Measurements from ENCODE around the gene PDE3B. TPM values are rescaled to one million over a fixed set of nuclear protein-coding genes. Genes with fewer than 3 reads are reported as not detected.

The PDE3B gene
- total and polyA plus RNA-seq, 9 of the 15 experiments (the other 6 are each of a cell fraction or from before 2014, with no cell fraction given): 2.3 to 22.5 (median 12.2) TPM

DNA sequence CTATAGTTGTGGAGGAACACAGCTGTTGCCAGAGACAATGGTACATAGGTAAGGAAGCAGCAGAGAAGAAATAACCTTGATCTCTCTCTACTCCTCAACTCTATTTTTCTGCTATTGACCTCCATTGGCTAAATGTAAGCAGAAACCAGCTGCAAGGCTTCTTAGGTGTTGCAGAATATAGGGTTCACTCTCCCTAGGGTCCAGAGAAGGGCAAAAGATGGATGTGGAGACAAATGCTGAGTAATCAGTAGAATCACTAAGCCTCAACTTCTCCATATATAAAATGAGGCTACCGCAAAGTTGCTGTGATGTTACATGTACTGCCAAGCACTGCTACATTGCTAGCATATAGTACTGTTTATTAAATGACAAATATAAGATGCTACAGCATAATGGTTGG lies 120.6 kb downstream of the PDE3B start:
- no peaks in the 10 kb centered on the region for H3K9me3 ChIP-seq (replicated peaks; ENCODE audit: control insufficient read depth, insufficient read depth, low read depth, low read length)
- H3K4me2 ChIP-seq (ENCODE audit: insufficient read depth, low read length): no peak overlapping the region
- in situ Hi-C loops (cut with MboI) (no loop called here), intact Hi-C loops (cut with micrococcal nuclease) (no loop called here)
- TF ChIP-seq, protein P1, sequence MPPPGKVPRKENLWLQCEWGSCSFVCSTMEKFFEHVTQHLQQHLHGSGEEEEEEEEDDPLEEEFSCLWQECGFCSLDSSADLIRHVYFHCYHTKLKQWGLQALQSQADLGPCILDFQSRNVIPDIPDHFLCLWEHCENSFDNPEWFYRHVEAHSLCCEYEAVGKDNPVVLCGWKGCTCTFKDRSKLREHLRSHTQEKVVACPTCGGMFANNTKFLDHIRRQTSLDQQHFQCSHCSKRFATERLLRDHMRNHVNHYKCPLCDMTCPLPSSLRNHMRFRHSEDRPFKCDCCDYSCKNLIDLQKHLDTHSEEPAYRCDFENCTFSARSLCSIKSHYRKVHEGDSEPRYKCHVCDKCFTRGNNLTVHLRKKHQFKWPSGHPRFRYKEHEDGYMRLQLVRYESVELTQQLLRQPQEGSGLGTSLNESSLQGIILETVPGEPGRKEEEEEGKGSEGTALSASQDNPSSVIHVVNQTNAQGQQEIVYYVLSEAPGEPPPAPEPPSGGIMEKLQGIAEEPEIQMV (tag; conservative IDR thresholded peaks at IDR 0.05; ENCODE audit: low read depth): no peak
- TF ChIP-seq SMARCA5 (IDR thresholded peaks at IDR 0.05): 0 out of 2 replicates have a peak, but pooled peaks have one; percentile 8
- TF ChIP-seq ZNF316 (IDR thresholded peaks at IDR 0.05): 0 out of 2 replicates have a peak, but pooled peaks have one; percentile 31
- BruUV-seq (replicated peaks): no TSS peak
- H3K79me2 ChIP-seq (ENCODE audit: control insufficient read depth, insufficient read depth, low read length): peaks cover 10% of the 10 kb centered on the region; the same call in 2 of the 3 replicates
- peak; percentile 47; the same call in 1 of the 3 replicates for ATAC-seq
- H3K27me3 ChIP-seq (ENCODE audit: control insufficient read depth in 2 of 2, insufficient read depth in 2 of 2, low read length in 2 of 2): no peaks in the 10 kb centered on the region
- ChIA-PET POLR2A (interaction anchor here (1.1 to 1.3 kb wide), 2 partner anchors 10 to 12 kb away, joined by 3 read pairs; no protein-coding TSS in a partner anchor), CTCF (ENCODE audit: low intra/inter-chr PET ratio) (no interaction called here)
- peaks cover 0 to 8% of the 10 kb centered on the region in 2 experiments; a peak in 2 of 5 replicates for H3K4me1 ChIP-seq (replicated peaks in 1 of 2; ENCODE audit: control insufficient read depth in 2 of 2, insufficient read depth in 2 of 2, low read length in 2 of 2)
- H2AFZ ChIP-seq (ENCODE audit: low read depth, low read length): no peak overlapping the region
- no peak overlapping the region for H3K4me3 ChIP-seq
- 0 out of 2 replicates have a peak, but pooled peaks cover 3% of the 10 kb centered on the region for H4K20me1 ChIP-seq (replicated peaks; ENCODE audit: control insufficient read depth, insufficient read depth, low read length)
- no peak overlapping the region for H3K27ac ChIP-seq (ENCODE audit: extremely low read depth, low read depth, low read length)
- DNase-seq (ENCODE audit: extremely low read depth in 1 of 4, low spot score in 3 of 4): no peak
- no peak for FAIRE-seq
- no peaks in the 10 kb centered on the region for H3K9me1 ChIP-seq (ENCODE audit: control insufficient read depth, insufficient read depth, low read length)
- no peaks in the 10 kb centered on the region for H3K36me3 ChIP-seq (ENCODE audit: control insufficient read depth, insufficient read depth, low read length)
- no peak overlapping the region for H3K9ac ChIP-seq (ENCODE audit: insufficient read depth in 1 of 2, low read depth in 2 of 2, low read length in 2 of 2)
- 86% methylated on average over 1 of the region's 1 CpG for WGBS (ENCODE audit: insufficient coverage, low coverage, missing lambda C conversion rate)

Measured in K562 (cell line).